Measurements from ENCODE around the gene ABCA10. TPM values are rescaled to one million over a fixed set of nuclear protein-coding genes. Genes with fewer than 3 reads are reported as not detected.

The ABCA10 gene
- total RNA-seq, 1 experiment from 2014 or later: not detected

GRCh38 chr17:69130627-69131296, 97.9 kb downstream of the ABCA10 start:
- H3K9me2 ChIP-seq (ENCODE audit: insufficient read depth): no peaks in the 10 kb centered on the region
- no peaks in the 10 kb centered on the region for H3K9me3 ChIP-seq (ENCODE audit: insufficient read depth, low read depth)
- no TSS peak for BruUV-seq (replicated peaks)
- no peaks in the 10 kb centered on the region for H3K36me3 ChIP-seq (ENCODE audit: low read depth)
- no peak overlapping the region for H2AFZ ChIP-seq
- intact Hi-C loops (cut with micrococcal nuclease; ENCODE audit: unreplicated experiment): no loop called here
- no peak overlapping the region for H3K27ac ChIP-seq
- H4K20me1 ChIP-seq (ENCODE audit: insufficient read depth): no peaks in the 10 kb centered on the region
- H3K4me1 ChIP-seq (replicated peaks; ENCODE audit: insufficient read depth): no peaks in the 10 kb centered on the region
- ChIA-PET CTCF (no interaction called here), POLR2A (ENCODE audit: unreplicated experiment) (no interaction called here)
- no peak overlapping the region for H3K4me2 ChIP-seq
- TF ChIP-seq CTCF (conservative IDR thresholded peaks at IDR 0.05) (no peak), EZH2 (IDR thresholded peaks at IDR 0.05; ENCODE audit: low read depth) (no peak)
- no peak for DNase-seq
- no peaks in the 10 kb centered on the region for H3K27me3 ChIP-seq (ENCODE audit: insufficient read depth, low read depth)
- H3F3A ChIP-seq (ENCODE audit: insufficient read depth, low read depth): no peaks in the 10 kb centered on the region
- no peaks in the 10 kb centered on the region for H3K79me2 ChIP-seq (ENCODE audit: low read depth)
- no peak overlapping the region for H3K4me3 ChIP-seq

GRCh38 chr17:69123626-69124025, 105.0 kb downstream of the ABCA10 start:
- Histone ChIP-seq H2AFZ (no peak overlapping the region), H3K9me3 (ENCODE audit: insufficient read depth, low read depth) (no peaks in the 10 kb centered on the region), H3K4me1 (replicated peaks; ENCODE audit: insufficient read depth) (no peaks in the 10 kb centered on the region), H3K36me3 (ENCODE audit: low read depth) (no peaks in the 10 kb centered on the region), H3K27me3 (ENCODE audit: insufficient read depth, low read depth) (no peaks in the 10 kb centered on the region), H3K79me2 (ENCODE audit: low read depth) (no peaks in the 10 kb centered on the region), H3F3A (ENCODE audit: insufficient read depth, low read depth) (no peaks in the 10 kb centered on the region), H3K9me2 (ENCODE audit: insufficient read depth) (no peaks in the 10 kb centered on the region), H3K4me2 (no peak overlapping the region), H3K4me3 (no peak overlapping the region), H4K20me1 (ENCODE audit: insufficient read depth) (no peaks in the 10 kb centered on the region), H3K27ac (no peak overlapping the region)
- no peak for DNase-seq
- intact Hi-C loops (cut with micrococcal nuclease; ENCODE audit: unreplicated experiment): no loop called here
- BruUV-seq (replicated peaks): no TSS peak
- ChIA-PET CTCF (no interaction called here), POLR2A (ENCODE audit: unreplicated experiment) (no interaction called here)
- TF ChIP-seq CTCF (conservative IDR thresholded peaks at IDR 0.05) (no peak), EZH2 (IDR thresholded peaks at IDR 0.05; ENCODE audit: low read depth) (no peak)

- Histone ChIP-seq H3K27me3 (ENCODE audit: insufficient read depth, low read depth) (no peaks in the 10 kb centered on the region), H3K4me2 (no peak overlapping the region), H3K4me1 (replicated peaks; ENCODE audit: insufficient read depth) (no peaks in the 10 kb centered on the region), H3K36me3 (ENCODE audit: low read depth) (no peaks in the 10 kb centered on the region), H3F3A (ENCODE audit: insufficient read depth, low read depth) (no peaks in the 10 kb centered on the region), H3K79me2 (ENCODE audit: low read depth) (no peaks in the 10 kb centered on the region), H3K9me2 (ENCODE audit: insufficient read depth) (no peaks in the 10 kb centered on the region), H3K4me3 (no peak overlapping the region), H3K27ac (no peak overlapping the region), H3K9me3 (ENCODE audit: insufficient read depth, low read depth) (no peaks in the 10 kb centered on the region), H4K20me1 (ENCODE audit: insufficient read depth) (no peaks in the 10 kb centered on the region), H2AFZ (no peak overlapping the region)
- no TSS peak for BruUV-seq (replicated peaks)
- DNase-seq: no peak
- ChIA-PET POLR2A (ENCODE audit: unreplicated experiment) (no interaction called here), CTCF (no interaction called here)
- intact Hi-C loops (cut with micrococcal nuclease; ENCODE audit: unreplicated experiment): no loop called here
- TF ChIP-seq CTCF (conservative IDR thresholded peaks at IDR 0.05) (no peak), EZH2 (IDR thresholded peaks at IDR 0.05; ENCODE audit: low read depth) (no peak)
Observed at GRCh38 chr17:69122065-69122464, 106.6 kb downstream of the ABCA10 start.
